HG03432 (cell line): Measurements from ENCODE around the gene FXYD4.
"Not testable (repeated sequence)": the region's sequence is repeated elsewhere in the genome, so short reads cannot be mapped to it uniquely, and the experiment has no call there.

Experiments
- ATAC-seq: cut with Tn5 transposase; IDR thresholded peaks from one replicate; pipeline ENCODE4 v1.9.1; 2021; ENCODE audit warnings: mild to moderate bottlenecking, moderate library complexity; ENCODE audit not compliant: unreplicated experiment

The FXYD4 gene

GRCh38 chr10:43371418-43371817 lies at the start of gene FXYD4:
TSS of gene FXYD4 (plus strand) at chr10:43371636. CDS start at chr10:43373747, 2,111 bp downstream.
- no peak for ATAC-seq

DNA sequence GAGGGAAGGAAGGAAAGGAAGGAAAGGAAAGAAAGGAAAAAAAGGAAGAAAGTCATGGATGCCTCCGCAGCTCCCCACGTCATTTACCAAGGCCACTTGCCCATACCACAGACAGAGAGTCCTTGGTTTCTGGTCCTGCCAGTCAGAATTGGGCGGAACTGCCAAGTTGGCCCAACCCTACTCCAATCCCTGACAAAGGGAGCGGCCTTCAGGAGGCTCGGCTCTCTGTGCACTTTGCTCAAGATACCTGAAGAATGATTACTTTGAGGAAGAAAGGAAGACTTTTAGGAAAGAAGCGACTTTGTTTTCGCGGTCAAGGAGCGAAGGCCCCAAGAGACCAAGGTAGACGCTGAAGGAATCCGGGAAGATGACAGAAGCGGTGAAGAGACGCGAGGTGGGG lies 49.1 kb upstream of the FXYD4 start:
- ATAC-seq = peak; percentile 4

GRCh38 chr10:43322769-43323168 lies 48.7 kb upstream of the FXYD4 start:
- peak; percentile 93 for ATAC-seq

DNA sequence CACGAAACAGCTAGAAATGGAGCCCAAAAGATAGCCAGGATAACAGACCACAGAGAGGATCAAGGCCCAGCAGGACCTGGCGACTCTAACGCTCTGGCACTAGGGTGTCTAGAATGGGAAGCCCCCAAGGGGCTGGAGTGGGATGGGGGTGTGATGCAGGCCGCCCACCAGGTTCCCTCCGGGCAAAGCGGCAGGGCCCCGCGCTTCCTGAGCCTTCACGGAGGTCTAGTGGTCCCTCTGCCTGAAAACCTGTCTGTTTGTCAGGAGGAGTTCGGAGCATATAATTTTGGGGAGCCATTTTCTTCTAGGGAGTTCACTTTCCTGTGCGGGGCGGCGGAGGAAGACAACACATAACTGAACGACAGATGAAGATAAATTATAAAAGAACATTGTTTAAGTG lies 48.2 kb upstream of the FXYD4 start:
- no peak for ATAC-seq

DNA sequence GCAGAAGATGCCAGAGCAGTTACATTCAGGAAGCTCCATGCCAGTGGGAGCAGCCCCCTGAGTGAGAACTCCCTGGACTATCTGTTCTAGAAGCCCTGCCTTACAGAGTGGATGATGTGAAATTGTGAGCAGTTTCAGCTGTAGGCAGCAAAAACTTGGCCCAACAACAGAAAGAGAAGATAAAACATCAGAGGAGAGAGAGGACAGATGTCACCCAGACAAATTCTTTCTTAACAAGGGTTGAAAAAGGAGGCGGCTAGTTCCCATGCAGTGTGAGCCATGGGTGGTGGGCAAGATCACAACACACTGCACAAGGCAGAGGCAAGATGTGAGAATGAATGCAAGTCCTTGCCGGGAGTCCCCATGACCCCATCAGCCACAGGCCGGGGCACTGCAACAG lies 46.6 kb upstream of the FXYD4 start:
- ATAC-seq = no peak

DNA sequence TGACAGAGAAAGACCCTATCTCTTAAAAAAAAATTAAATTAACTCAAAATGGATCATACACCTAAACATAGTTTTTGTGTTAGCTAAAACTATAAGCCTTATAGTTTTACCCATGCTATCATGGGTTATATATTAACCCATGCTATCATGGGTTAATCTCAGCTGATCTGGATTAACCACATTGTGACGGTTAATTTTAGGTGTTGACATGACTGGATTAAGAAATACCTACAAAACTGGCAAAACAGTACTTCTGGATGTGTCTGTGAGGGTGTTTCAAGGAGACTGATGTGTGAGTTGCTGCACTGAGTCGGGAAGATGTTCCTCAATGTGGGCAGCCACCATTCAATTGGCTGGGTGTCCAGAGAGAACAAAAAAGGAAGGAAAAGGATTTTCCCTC lies 44.3 kb upstream of the FXYD4 start:
- no peak for ATAC-seq

DNA sequence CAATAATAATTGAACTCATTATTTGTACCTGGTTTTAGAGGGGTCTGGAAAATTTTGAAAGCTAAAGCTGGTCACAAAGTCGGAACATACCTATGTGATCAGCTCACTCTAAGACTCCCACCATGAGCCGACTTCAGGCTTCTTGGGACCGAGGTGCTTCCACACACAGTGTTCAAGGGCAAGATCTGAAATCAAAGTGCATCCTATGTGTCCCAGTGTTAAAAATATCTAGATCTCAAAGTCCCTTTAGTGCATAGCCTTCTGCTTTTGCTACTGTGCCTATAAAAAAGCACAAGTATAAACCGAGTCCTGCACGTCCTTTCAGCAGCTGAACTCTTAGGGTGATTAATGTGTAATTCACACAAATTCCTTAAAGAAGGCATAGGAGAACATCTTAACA lies 43.5 kb upstream of the FXYD4 start:
- ATAC-seq = no peak

DNA sequence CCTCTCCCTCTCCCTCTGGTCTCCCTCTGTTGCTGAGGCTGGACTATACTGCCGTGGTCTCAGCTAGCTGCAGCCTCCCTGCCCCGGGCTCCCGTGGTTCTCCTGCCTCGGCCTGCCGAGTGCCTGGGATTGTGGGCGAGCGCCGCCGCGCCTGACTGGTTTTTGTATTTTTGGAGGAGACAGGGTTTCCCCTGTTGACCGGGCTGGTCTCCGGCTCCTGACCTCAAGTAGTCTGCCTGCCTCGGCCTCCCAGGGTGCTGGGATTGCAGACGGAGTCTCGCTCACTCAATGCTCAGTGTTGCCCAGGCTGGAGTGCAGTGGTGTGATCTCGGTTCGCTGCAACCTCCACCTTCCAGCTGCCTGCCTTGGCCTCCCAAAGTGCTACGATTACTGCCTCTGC lies 42.6 kb upstream of the FXYD4 start:
- not testable (repeated sequence) for ATAC-seq

DNA sequence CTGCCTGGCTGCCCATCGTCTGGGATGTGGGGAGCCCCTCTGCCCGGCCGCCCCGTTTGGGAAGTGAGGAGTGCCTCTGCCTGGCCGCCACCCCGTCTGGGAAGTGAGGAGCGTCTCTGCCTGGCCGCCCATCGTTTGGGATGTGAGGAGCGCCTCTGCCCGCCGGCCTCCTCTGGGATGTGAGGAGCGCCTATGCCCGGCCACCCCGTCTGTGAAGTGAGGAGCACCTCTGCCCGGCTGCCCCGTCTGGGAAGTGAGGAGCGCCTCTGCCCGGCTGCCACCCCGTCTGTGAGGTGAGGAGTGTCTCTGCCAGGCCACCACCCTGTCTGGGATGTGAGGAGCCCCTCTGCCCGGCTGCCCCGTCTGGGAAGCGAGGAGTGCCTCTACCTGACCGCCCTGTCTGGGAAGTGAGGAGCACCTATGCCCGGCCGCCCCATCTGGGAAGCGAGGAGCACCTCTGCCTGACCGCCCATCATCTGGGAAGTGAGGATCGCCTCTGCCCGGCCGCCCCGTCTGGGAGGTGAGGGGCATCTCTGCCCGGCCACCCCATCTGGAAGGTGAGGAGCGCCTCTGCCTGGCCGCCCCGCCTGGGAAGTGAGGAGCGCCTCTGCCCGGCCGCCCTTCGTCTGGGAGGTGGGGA lies 42.1 kb upstream of the FXYD4 start:
- not testable (repeated sequence) for ATAC-seq

GRCh38 chr10:43330049-43330823 lies 41.2 kb upstream of the FXYD4 start:
- not testable (repeated sequence) for ATAC-seq

GRCh38 chr10:43330824-43331127 lies 40.7 kb upstream of the FXYD4 start:
- not testable (repeated sequence) for ATAC-seq

- ATAC-seq = no peak
These were observed 37.8 kb upstream of the FXYD4 start for GRCh38 chr10:43333653-43334052.

- ATAC-seq = no peak
These were observed 35.4 kb upstream of the FXYD4 start for GRCh38 chr10:43336061-43336460.

- no peak for ATAC-seq
These were observed 34.7 kb upstream of the FXYD4 start for GRCh38 chr10:43336641-43337318.

GRCh38 chr10:43337536-43337935 lies 33.9 kb upstream of the FXYD4 start:
- not testable (repeated sequence) for ATAC-seq

DNA sequence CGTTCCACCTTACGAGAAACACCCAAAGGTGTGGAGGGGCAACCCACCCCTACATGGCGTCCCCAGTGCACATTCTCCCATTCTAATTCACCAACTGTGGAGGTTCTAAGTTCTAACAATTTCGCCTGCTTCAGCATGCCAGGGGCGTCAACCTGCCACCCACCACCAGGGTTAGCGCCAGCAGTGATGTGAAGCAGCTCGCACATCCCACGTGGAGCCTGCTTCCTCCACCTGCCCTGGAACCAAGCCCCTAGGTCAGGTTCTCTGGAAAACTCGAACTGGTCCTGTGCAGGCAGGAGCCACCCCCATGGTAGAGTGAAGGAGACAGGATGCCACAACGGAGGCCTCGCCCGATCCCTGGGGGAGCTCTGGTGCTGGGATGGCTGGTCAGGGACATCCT lies 33.3 kb upstream of the FXYD4 start:
- ATAC-seq = no peak

DNA sequence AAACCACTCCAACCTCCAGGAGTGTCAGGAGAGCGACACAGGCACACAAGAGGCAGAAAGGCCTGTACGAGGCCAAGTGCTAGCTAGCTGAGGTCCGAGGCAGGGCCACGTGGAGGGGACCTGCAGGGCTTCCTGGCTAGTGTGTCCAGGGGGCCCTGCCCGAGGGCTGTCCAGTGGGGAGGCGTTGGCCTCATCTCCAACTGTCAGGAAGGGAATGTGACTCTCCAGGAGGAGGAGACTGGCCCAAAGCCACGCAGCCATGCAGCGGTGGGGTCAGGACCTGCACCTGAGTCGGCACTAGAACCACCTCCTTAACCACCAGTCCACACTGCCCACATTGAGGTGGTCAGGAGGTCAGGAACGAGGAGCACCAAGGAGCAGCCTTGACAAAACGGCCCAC lies 32.3 kb upstream of the FXYD4 start:
- ATAC-seq = no peak

- ATAC-seq = no peak
These were observed 31.3 kb upstream of the FXYD4 start for GRCh38 chr10:43340101-43340500.

GRCh38 chr10:43340619-43341018 lies 30.8 kb upstream of the FXYD4 start:
- no peak for ATAC-seq

GRCh38 chr10:43341450-43341849 lies 30.0 kb upstream of the FXYD4 start:
- no peak for ATAC-seq

- no peak for ATAC-seq
These were observed 28.9 kb upstream of the FXYD4 start for GRCh38 chr10:43342279-43343125.
